HG03469 (cell line): ENCODE data around the gene NBPF6.
"Not testable (repeated sequence)": the region's sequence is repeated elsewhere in the genome, so short reads cannot be mapped to it uniquely, and the experiment has no call there.

Experiments
- ATAC-seq: cut with Tn5 transposase; IDR thresholded peaks from one replicate; pipeline ENCODE4 v1.9.1; 2021; ENCODE audit warnings: mild to moderate bottlenecking, moderate library complexity, moderate number of reproducible peaks; ENCODE audit not compliant: unreplicated experiment

The NBPF6 gene

GRCh38 chr1:108495008-108495407 lies 44.9 kb downstream of the NBPF6 start:
- not testable (repeated sequence) for ATAC-seq

- ATAC-seq: not testable (repeated sequence)
These were observed 46.7 kb downstream of the NBPF6 start for GRCh38 chr1:108496856-108497255.

GRCh38 chr1:108502138-108502537 lies 52.0 kb downstream of the NBPF6 start:
- no peak for ATAC-seq

- no peak for ATAC-seq
These were observed 52.5 kb downstream of the NBPF6 start for GRCh38 chr1:108502624-108503023.

- ATAC-seq: no peak
These were observed 53.1 kb downstream of the NBPF6 start for GRCh38 chr1:108503062-108503733.

GRCh38 chr1:108504447-108504846 lies 54.3 kb downstream of the NBPF6 start:
- ATAC-seq: no peak

- no peak for ATAC-seq
These were observed 55.6 kb downstream of the NBPF6 start for GRCh38 chr1:108505763-108506070.

- no peak for ATAC-seq
These were observed 61.6 kb downstream of the NBPF6 start for GRCh38 chr1:108511764-108512163.

GRCh38 chr1:108512239-108513043 lies 62.3 kb downstream of the NBPF6 start:
- ATAC-seq: no peak

GRCh38 chr1:108513044-108513415 lies 62.9 kb downstream of the NBPF6 start:
- ATAC-seq: no peak

GRCh38 chr1:108513914-108514313 lies 63.8 kb downstream of the NBPF6 start:
- not testable (repeated sequence) for ATAC-seq

- ATAC-seq: not testable (repeated sequence)
These were observed 67.3 kb downstream of the NBPF6 start for GRCh38 chr1:108517301-108517897.
